ENCODE measurements around the gene CDH23.

The CDH23 gene

GRCh38 chr10:71748671-71749191 is 352.0 kb downstream of the CDH23 start:
- no peak for DNase-seq (ENCODE audit: low read depth)
- H3K4me3 ChIP-seq (ENCODE audit: low read depth, low read length), result no peak overlapping the region
- TF ChIP-seq, protein P1, sequence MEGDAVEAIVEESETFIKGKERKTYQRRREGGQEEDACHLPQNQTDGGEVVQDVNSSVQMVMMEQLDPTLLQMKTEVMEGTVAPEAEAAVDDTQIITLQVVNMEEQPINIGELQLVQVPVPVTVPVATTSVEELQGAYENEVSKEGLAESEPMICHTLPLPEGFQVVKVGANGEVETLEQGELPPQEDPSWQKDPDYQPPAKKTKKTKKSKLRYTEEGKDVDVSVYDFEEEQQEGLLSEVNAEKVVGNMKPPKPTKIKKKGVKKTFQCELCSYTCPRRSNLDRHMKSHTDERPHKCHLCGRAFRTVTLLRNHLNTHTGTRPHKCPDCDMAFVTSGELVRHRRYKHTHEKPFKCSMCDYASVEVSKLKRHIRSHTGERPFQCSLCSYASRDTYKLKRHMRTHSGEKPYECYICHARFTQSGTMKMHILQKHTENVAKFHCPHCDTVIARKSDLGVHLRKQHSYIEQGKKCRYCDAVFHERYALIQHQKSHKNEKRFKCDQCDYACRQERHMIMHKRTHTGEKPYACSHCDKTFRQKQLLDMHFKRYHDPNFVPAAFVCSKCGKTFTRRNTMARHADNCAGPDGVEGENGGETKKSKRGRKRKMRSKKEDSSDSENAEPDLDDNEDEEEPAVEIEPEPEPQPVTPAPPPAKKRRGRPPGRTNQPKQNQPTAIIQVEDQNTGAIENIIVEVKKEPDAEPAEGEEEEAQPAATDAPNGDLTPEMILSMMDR (conservative IDR thresholded peaks at IDR 0.05; ENCODE audit: low read depth, low read length), result no peak

DNA sequence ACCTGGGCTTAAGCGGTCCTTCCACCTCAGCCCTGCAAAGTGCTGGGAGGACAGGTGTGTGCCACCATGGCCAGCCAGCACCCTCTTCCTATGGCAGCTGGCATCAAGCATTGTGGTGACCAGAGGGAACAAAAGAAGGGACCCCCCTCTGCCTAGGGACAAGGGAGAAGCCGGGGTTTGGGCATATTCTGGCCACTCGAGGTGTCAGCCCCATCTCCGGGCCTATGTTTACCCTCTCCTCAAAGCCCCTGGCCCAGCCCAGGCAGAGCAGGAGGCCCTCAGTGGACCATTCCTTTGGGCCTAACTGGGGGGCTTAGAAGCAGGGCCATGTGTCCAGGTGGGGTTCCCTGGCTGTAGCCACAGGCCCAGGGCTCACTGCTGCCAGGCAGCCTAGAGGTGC is 352.7 kb downstream of the CDH23 start:
- DNase-seq (ENCODE audit: low read depth), result no peak
- no peak overlapping the region for H3K4me3 ChIP-seq (ENCODE audit: low read depth, low read length)
- TF ChIP-seq, protein P1 (conservative IDR thresholded peaks at IDR 0.05; ENCODE audit: low read depth, low read length), result no peak

DNA sequence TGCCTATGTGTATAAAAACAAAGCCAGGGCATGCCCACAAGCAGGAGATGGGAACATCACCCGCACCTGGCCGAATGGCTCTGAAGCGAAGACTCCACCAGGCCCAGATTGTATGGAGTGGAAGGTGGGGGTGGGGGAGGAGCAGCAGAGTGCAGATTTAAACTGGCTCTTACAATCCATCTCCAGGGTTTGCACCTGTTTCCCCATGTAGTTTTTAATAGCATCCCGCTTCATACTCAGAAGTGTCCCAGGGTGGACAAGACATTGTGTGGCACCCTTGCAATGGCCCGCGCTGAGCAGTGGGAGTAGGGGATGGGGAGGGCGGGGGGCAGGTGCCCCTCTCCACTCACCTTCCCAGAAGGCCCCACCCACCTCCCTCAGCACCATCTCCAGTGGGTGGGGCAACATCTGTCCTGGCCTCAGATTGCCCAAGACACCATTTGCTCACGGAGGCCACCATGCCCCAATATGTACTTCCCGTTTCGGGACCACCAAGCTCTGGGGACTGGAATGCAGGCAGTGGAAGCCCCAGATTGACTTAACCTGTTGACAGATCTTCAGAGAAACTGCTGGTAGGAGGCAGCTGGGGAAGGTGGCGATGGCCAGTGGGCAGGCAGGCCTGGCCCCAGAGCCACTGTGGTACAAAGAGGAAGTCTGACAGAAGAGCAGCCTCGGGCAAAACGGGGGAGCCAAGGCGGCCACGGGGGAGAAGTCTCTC is 353.6 kb downstream of the CDH23 start:
- DNase-seq (ENCODE audit: low read depth), result no peak
- no peak overlapping the region for H3K4me3 ChIP-seq (ENCODE audit: low read depth, low read length)
- TF ChIP-seq, protein P1 (conservative IDR thresholded peaks at IDR 0.05; ENCODE audit: low read depth, low read length), result no peak

GRCh38 chr10:71750986-71751385 is 354.3 kb downstream of the CDH23 start:
- TF ChIP-seq, protein P1 (conservative IDR thresholded peaks at IDR 0.05; ENCODE audit: low read depth, low read length), result no peak
- DNase-seq (ENCODE audit: low read depth), result no peak
- H3K4me3 ChIP-seq (ENCODE audit: low read depth, low read length), result no peak overlapping the region

- no peak overlapping the region for H3K4me3 ChIP-seq (ENCODE audit: low read depth, low read length)
- DNase-seq (ENCODE audit: low read depth), result no peak
- TF ChIP-seq, protein P1 (conservative IDR thresholded peaks at IDR 0.05; ENCODE audit: low read depth, low read length), result no peak
These were observed 354.9 kb downstream of the CDH23 start for GRCh38 chr10:71751515-71752224.

GRCh38 chr10:71752391-71753090 is 355.8 kb downstream of the CDH23 start:
- H3K4me3 ChIP-seq (ENCODE audit: low read depth, low read length), result no peak overlapping the region
- no peak for DNase-seq (ENCODE audit: low read depth)
- TF ChIP-seq, protein P1 (conservative IDR thresholded peaks at IDR 0.05; ENCODE audit: low read depth, low read length), result no peak

Data from choroid plexus epithelial cell (primary cell).